Fibroblast of peridontal ligament (primary cell): Measurements from ENCODE around the gene RNPS1.

Experiments
- DNase-seq: peaks from one replicate; pipeline ENCODE4 v3.0.0-alpha.2; 2010; ENCODE audit errors: extremely low read depth

Gene RNPS1

GRCh38 chr16:2235695-2236336, 32.1 kb downstream of the RNPS1 start:
- DNase-seq = no peak

- no peak for DNase-seq
These were observed 32.7 kb downstream of the RNPS1 start for GRCh38 chr16:2235234-2235651.

- no peak for DNase-seq
These were observed 33.1 kb downstream of the RNPS1 start for GRCh38 chr16:2234813-2235170.

DNA sequence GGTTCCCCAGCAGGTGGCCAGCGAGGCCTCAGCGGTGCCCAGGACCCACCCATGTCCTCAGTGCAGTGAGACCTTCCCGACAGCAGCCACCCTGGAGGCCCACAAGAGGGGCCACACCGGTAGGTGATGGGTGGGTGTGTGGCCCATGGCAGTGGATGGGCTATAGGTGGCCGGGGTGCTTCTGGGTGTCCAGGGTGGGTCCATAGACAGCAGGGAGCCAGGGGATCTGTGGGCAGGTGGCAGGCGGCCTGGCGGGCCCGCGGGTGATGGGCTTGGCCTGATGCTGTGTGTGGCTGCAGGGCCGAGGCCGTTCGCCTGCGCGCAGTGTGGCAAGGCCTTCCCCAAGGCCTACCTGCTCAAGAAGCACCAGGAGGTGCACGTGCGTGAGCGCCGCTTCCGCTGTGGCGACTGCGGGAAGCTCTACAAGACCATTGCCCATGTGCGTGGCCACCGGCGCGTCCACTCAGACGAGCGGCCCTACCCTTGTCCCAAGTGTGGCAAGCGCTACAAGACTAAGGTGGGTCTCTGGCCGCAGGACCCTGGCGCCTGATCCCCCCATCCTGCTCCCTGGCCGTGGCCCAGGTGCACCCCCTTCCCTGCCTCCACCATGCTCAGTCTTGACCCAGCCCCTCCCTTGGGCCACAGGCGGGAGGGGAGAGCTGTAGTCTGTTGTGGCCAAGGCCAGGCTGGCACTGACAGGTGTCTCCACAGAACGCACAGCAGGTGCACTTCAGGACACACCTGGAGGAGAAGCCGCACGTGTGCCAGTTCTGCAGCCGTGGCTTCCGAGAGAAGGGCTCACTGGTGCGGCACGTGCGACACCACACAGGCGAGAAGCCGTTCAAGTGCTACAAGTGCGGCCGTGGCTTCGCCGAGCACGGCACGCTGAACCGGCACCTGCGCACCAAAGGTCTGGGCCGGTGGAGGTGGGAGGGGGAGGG, 33.8 kb downstream of the RNPS1 start:
- DNase-seq = no peak

DNA sequence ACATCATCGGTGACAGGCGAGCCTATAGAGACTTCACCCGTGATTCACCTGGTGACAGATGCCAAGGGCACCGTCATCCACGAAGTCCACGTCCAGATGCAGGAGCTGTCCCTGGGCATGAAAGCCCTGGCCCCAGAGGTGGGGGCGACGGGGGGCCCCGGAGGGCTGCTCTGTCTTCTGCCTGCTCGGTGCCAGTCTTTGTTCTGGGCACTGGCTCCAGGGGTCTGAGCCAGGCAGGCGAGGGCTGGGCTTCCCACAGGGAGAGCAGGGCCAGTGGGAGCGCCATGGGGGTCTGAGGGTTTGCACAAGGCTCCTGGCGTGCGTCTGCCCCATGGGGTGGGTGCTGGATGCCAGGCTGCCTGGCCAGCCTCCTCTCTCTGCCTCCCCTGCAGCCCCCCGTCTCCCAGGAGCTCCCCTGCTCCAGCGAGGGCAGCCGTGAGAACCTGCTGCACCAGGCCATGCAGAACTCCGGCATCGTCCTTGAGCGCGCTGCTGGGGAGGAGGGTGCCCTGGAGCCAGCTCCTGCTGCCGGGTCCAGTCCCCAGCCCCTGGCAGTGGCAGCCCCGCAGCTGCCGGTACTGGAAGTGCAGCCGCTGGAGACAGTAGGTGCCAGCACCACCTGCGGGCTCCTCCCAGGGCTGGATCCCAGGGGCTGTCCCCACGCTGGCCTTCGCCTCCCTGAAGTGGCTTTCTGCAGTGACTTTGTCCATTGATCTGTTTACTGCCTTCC, 34.7 kb downstream of the RNPS1 start:
- DNase-seq = no peak

DNA sequence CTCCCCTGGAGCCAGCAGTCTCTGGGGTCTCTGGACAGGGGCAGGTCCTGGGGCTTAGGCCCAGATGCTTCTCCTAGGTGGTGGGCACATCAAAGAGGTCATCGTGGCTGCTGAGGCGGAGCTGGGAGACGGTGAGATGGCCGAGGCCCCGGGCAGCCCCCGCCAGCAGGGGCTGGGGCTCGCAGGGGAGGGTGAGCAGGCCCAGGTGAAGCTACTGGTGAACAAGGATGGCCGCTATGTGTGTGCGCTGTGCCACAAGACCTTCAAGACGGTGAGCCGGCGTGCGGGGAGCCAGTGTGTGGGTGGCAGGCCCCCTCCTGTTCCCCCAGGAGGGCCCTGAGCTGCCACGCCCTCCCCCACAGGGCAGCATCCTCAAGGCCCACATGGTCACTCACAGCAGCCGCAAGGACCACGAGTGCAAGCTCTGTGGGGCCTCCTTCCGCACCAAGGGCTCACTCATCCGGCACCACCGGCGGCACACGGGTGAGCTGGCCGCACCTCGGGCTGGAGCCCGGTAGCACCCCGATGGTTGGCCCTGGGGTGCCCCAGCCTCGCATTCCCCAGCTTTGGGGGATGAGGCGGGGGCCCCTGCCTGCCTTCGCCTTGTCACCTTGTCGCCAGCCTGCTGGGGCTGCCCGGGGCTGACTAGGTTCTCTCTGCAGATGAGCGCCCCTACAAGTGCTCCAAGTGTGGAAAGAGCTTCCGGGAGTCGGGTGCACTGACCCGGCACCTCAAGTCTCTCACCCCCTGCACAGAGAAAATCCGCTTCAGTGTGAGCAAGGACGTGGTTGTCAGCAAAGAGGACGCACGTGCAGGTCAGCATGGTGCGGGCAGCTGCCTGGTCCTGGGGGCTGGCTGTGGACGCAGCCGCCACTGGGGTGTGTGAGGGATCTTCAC, 35.6 kb downstream of the RNPS1 start:
- no peak for DNase-seq

GRCh38 chr16:2231016-2231931, 36.7 kb downstream of the RNPS1 start:
- no peak for DNase-seq

DNA sequence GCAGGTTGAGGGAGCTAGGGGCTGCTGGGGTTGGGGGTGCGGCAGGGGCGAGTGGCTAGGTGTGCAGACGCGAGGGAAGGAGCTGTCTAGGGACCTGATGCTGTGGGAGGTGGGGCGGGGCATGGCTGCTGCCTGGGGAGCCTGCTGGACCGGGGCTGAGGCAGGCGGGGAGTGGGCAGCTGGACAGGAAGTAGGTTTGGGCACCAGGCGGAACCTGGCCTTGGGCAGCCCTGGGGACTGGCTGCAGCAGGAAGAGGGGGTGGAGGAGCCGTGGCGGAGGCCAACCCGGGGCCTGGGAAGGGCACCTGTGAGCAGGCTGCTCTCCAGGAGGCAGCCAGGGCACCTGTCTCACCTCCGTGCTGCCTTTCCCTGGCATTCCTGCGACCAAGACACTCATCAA, 37.5 kb downstream of the RNPS1 start:
- no peak for DNase-seq

- DNase-seq = no peak
These were observed 38.2 kb downstream of the RNPS1 start for GRCh38 chr16:2229632-2230250.

- DNase-seq = no peak
These were observed 38.8 kb downstream of the RNPS1 start for GRCh38 chr16:2229091-2229490.

DNA sequence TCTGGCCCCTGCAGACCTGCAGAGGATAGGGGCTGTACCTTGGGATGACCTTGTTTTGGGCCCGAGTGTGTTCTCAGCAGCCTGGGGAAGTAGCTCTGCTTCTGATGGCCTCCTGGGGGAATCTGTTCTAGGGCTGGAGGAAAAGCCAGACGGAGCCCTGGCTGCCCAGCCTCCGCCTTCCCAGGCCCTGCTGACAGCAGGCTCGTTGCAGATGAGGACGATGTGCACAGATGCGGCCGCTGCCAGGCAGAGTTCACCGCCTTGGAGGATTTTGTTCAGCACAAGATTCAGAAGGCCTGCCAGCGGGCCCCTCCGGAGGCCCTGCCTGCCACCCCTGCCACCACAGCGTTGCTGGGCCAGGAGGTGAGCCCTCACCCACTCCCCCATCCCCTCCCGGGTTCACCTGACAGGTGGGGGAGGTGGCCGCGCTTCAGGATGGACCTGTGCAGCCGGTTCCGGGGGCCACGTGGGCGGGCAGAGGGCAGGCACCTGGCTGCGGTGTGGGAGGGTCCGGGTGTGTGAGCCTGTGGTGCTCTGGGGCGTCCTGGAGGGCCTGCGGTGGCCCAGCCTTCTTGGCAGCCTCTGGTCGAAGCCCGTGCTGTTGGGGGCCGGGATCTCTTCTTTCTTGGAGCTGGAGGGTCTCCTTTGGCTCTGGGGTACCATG, 39.6 kb downstream of the RNPS1 start:
- DNase-seq = no peak

GRCh38 chr16:2226918-2227317, 41.0 kb downstream of the RNPS1 start:
- no peak for DNase-seq

DNA sequence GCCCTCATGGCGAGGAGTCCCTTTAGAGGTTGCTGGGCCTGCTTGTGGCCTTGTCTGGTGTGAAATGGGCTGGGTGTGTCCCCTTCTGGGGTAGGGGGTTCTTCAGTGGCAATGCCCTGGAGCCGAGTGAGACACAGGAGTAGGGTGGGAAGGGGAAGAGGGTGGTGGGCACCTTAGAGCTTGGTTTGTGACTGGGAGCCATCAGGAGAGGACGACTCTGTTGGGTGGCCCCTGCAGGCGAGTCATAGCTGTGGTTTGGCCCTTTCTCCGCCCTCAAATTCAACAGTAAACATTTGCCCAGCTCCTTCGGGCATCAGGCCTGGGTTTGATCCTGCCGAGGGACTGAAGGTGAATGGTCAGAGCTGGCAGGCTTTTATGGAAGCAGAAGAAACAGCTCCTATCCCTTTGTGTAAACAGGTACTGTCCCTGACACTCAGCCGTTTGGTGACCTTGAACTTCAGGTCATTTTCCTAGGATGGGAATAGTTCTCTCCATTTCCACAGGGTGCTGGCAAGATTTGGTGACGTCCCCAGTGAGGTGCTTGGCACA, 41.6 kb downstream of the RNPS1 start:
- DNase-seq = no peak

- DNase-seq = peak; percentile 44
These were observed 43.9 kb downstream of the RNPS1 start for GRCh38 chr16:2223942-2224486.

GRCh38 chr16:2223221-2223941, 44.5 kb downstream of the RNPS1 start, which contains the start of gene E4F1:
Gene E4F1 (plus strand): TSS chr16:2223591. CDS start chr16:2223614, 23 bp downstream.
- peak; percentile 98 for DNase-seq

GRCh38 chr16:2216330-2216729, 51.6 kb downstream of the RNPS1 start:
- no peak for DNase-seq

DNA sequence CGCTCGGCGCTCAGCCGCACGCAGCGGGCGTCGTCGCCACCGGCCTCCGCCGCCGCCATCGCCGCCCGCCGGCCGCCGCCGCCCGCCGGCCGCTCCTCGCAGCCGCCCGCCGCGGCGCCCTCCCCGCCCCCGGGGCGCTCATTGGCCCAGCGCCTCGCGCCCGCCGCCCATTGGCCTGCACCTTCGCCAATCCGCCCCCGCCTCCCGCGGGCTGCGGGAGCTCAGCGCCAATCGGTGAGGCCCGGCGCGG, 53.3 kb downstream of the RNPS1 start, which contains the start of gene PGP:
Gene PGP, minus strand, starts transcription at position 122 of the 250 bp plus-strand sequence. Its CDS starts 63 bp downstream, at position 59.
- no peak for DNase-seq
